ENCODE results near the gene RECQL5. TPM values are rescaled to one million over a fixed set of nuclear protein-coding genes. Genes with fewer than 3 reads are reported as not detected.

RECQL5 gene
- total and polyA plus RNA-seq, 2 donors (not counting 1 experiment from before 2014, with no cell fraction given) = 8.4 to 26.3 TPM

DNA sequence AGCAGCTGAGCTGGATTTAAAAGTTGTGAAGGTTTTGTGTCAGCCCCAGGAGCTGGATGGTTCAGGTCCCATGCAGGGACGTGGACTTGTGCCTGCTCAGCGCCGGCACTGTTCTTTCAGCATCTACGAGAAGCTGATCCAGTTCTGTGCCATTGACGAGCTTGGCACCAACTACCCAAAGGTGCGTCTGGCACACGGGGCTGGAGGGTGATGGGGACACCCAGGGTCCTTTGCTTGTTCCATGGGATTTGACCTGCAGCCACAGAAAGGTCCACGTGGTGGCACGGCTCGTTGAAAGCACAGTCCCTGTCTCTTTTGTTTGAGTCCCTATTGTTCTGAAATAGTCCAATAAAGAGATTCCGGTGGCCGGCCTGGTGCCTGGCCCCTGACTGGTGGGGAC is 36.2 kb upstream of the RECQL5 start:
- Histone ChIP-seq H3K4me3 (replicated peaks in 1 of 4; ENCODE audit: control extremely low read depth in 1 of 4, insufficient read depth in 1 of 4, low read depth in 3 of 4, low read length in 4 of 4) (no peak overlapping the region), H3K36me3 (ENCODE audit: control insufficient read depth, insufficient read depth, low read length) (peaks cover 46% of the 10 kb centered on the region), H3K4me1 (ENCODE audit: control insufficient read depth, extremely low read depth, insufficient read depth, low read length) (peaks cover 9% of the 10 kb centered on the region), H3K79me2 (ENCODE audit: control insufficient read depth, insufficient read depth, low read length) (no peaks in the 10 kb centered on the region), H3K9me3 (ENCODE audit: control insufficient read depth, insufficient read depth, low read depth, low read length) (no peaks in the 10 kb centered on the region), H3K9ac (ENCODE audit: insufficient read depth, low read length) (no peak overlapping the region), H4K20me1 (ENCODE audit: control insufficient read depth, extremely low read depth, insufficient read depth, low read length) (no peaks in the 10 kb centered on the region), H3K27ac (ENCODE audit: insufficient read depth, low read length) (no peak overlapping the region), H3K27me3 (ENCODE audit: control insufficient read depth, insufficient read depth, low read length) (no peaks in the 10 kb centered on the region), H3K4me2 (ENCODE audit: extremely low read depth, insufficient read depth, low read length) (no peak overlapping the region), H2AFZ (ENCODE audit: low read length) (no peak overlapping the region)
- no peak for TF ChIP-seq EZH2 (IDR thresholded peaks at IDR 0.05; ENCODE audit: low read length, missing control alignments)
- TF ChIP-seq, protein P1, sequence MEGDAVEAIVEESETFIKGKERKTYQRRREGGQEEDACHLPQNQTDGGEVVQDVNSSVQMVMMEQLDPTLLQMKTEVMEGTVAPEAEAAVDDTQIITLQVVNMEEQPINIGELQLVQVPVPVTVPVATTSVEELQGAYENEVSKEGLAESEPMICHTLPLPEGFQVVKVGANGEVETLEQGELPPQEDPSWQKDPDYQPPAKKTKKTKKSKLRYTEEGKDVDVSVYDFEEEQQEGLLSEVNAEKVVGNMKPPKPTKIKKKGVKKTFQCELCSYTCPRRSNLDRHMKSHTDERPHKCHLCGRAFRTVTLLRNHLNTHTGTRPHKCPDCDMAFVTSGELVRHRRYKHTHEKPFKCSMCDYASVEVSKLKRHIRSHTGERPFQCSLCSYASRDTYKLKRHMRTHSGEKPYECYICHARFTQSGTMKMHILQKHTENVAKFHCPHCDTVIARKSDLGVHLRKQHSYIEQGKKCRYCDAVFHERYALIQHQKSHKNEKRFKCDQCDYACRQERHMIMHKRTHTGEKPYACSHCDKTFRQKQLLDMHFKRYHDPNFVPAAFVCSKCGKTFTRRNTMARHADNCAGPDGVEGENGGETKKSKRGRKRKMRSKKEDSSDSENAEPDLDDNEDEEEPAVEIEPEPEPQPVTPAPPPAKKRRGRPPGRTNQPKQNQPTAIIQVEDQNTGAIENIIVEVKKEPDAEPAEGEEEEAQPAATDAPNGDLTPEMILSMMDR (conservative IDR thresholded peaks at IDR 0.05 in 1 of 2, IDR thresholded peaks at IDR 0.05 in 1 of 2; ENCODE audit: low read depth in 1 of 2, low read length in 2 of 2) = no peak
- no peak for DNase-seq (ENCODE audit: low read depth in 2 of 2)

DNA sequence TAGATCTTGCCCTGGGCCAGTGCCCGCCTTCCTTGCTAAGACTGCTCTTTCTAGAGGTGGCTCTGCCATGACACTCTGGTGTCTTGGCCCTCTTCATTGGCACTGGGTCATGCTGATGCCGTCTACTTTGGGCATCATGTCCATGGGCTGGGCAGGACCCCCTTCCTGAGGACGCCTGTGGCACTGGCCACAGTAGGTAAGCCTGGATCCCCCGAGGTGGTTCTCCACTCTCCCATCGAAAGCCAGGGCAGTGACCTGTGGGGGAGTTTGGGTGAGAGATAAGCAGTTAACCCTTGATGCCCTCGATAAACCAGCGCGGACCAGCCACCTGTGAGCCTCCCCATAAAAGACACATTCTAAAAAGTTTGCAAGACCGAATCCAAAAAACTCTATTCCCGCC is 34.3 kb upstream of the RECQL5 start:
- no peak overlapping the region for H3K4me2 ChIP-seq (ENCODE audit: extremely low read depth, insufficient read depth, low read length)
- no peak overlapping the region for H3K4me3 ChIP-seq (replicated peaks in 1 of 4; ENCODE audit: control extremely low read depth in 1 of 4, insufficient read depth in 1 of 4, low read depth in 3 of 4, low read length in 4 of 4)
- no peaks in the 10 kb centered on the region for H3K79me2 ChIP-seq (ENCODE audit: control insufficient read depth, insufficient read depth, low read length)
- H3K9me3 ChIP-seq (ENCODE audit: control insufficient read depth, insufficient read depth, low read depth, low read length) = no peaks in the 10 kb centered on the region
- TF ChIP-seq, protein P1 (conservative IDR thresholded peaks at IDR 0.05 in 1 of 2, IDR thresholded peaks at IDR 0.05 in 1 of 2; ENCODE audit: low read depth in 1 of 2, low read length in 2 of 2) = no peak
- TF ChIP-seq EZH2 (IDR thresholded peaks at IDR 0.05; ENCODE audit: low read length, missing control alignments) = no peak
- peaks cover 38% of the 10 kb centered on the region for H3K36me3 ChIP-seq (ENCODE audit: control insufficient read depth, insufficient read depth, low read length)
- no peak for DNase-seq (ENCODE audit: low read depth in 2 of 2)
- peaks cover 9% of the 10 kb centered on the region for H3K4me1 ChIP-seq (ENCODE audit: control insufficient read depth, extremely low read depth, insufficient read depth, low read length)
- no peak overlapping the region for H3K9ac ChIP-seq (ENCODE audit: insufficient read depth, low read length)
- H4K20me1 ChIP-seq (ENCODE audit: control insufficient read depth, extremely low read depth, insufficient read depth, low read length) = no peaks in the 10 kb centered on the region
- H3K27me3 ChIP-seq (ENCODE audit: control insufficient read depth, insufficient read depth, low read length) = no peaks in the 10 kb centered on the region
- H3K27ac ChIP-seq (ENCODE audit: insufficient read depth, low read length) = no peak overlapping the region
- H2AFZ ChIP-seq (ENCODE audit: low read length) = no peak overlapping the region

DNA sequence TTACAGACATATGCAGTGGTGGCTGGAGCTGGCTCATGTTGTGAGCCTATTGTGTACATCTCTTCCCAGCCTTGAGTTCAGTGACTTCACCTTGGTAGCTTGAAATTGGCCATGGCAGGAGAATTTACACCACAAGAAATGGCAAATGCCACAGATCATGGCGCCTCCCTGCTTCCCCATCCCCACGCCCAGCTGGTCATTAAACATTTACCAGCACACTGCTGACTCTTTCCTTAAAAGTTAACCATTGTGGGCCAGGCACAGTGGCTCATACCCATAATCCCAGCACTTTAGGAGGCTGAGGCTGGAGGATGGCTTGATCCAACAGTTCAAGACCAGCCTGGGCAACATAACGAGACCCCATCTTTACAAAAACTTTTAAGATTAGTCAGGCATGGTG is 31.7 kb upstream of the RECQL5 start:
- no peak for DNase-seq (ENCODE audit: low read depth in 2 of 2)
- peaks cover 30% of the 10 kb centered on the region for H3K36me3 ChIP-seq (ENCODE audit: control insufficient read depth, insufficient read depth, low read length)
- H3K79me2 ChIP-seq (ENCODE audit: control insufficient read depth, insufficient read depth, low read length) = no peaks in the 10 kb centered on the region
- TF ChIP-seq EZH2 (IDR thresholded peaks at IDR 0.05; ENCODE audit: low read length, missing control alignments) = no peak
- TF ChIP-seq, protein P1 (conservative IDR thresholded peaks at IDR 0.05 in 1 of 2, IDR thresholded peaks at IDR 0.05 in 1 of 2; ENCODE audit: low read depth in 1 of 2, low read length in 2 of 2) = no peak
- H3K9ac ChIP-seq (ENCODE audit: insufficient read depth, low read length) = no peak overlapping the region
- no peak overlapping the region for H3K4me3 ChIP-seq (replicated peaks in 1 of 4; ENCODE audit: control extremely low read depth in 1 of 4, insufficient read depth in 1 of 4, low read depth in 3 of 4, low read length in 4 of 4)
- H3K4me2 ChIP-seq (ENCODE audit: extremely low read depth, insufficient read depth, low read length) = no peak overlapping the region
- H3K27ac ChIP-seq (ENCODE audit: insufficient read depth, low read length) = no peak overlapping the region
- H3K9me3 ChIP-seq (ENCODE audit: control insufficient read depth, insufficient read depth, low read depth, low read length) = no peaks in the 10 kb centered on the region
- H3K4me1 ChIP-seq (ENCODE audit: control insufficient read depth, extremely low read depth, insufficient read depth, low read length) = peaks cover 9% of the 10 kb centered on the region
- no peak overlapping the region for H2AFZ ChIP-seq (ENCODE audit: low read length)
- H4K20me1 ChIP-seq (ENCODE audit: control insufficient read depth, extremely low read depth, insufficient read depth, low read length) = no peaks in the 10 kb centered on the region
- H3K27me3 ChIP-seq (ENCODE audit: control insufficient read depth, insufficient read depth, low read length) = no peaks in the 10 kb centered on the region

All from fibroblast of lung (primary cell).